Stimulated activated CD4-positive, alpha-beta T cell treated with anti-CD3 and anti-CD28 coated beads, Interleukin-12 subunit alpha, Interleukin-12 subunit beta, amount 100 ng/mL, for 48 hours (primary cell): ENCODE measurements around the gene ABTB2.

Experiments used
- DNase-seq, 3 donors: peaks; one replicate each; pipeline ENCODE4 v3.0.0-alpha.2; 2020; ENCODE audit warnings: low read depth in 2 of 3, low spot score in 1 of 3

The ABTB2 gene

DNA sequence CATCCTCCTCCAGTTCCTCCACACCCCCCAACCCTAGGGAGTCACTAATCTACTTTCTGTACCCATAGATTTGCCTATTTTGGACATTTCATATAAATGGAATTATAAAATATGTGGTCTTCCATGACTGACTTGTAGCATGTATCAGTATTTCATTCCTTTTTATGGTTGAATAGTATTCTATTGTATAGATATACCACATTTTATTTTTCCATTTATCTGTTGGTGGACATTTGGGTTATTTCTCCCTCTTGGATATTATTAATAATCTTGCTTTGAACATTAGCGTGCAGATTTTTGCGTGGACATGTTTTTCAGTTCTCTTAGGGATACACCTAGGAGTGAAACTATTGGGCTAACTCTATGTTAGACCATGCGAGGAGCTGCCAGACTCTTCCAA, 229.0 kb downstream of the ABTB2 start:
- DNase-seq: no peak

DNA sequence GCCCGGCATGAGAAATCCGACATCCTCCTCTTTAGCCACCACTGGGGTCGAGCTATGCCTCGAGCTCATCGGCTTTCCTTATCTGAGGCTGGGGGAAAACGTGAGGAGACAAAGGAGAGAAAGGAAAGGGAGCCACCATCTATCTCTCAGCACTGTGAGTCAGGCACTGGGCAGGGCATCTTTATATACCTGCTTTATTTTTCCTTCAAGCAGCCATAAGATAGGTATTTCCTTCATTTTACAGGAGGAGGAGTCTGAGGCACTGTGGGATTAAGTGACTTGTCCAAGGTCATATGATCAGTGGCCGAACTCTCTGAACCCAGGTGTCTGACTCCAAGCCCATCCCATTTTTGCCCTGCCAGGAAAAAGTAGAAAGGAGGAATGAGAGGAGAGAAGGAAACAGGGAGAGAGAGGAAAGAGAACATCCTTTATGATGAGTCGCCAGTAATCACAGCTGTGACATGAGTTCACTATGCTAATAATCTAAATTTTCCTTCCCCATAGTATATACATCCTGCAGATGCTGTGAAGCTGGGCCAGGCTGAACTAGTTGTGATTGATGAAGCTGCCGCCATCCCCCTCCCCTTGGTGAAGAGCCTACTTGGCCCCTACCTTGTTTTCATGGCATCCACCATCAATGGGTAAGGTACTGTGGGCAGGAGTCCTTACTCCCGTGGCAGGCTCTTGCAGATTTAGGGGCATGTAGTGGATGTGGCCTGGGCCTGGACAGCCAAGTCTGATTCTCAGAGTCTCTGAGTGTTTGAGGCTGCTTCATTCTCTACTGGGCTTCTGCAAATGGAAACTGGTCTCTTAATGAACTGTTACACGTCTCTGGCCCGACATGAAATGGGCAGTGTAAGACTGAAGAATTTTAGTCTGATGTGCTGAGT, 230.6 kb downstream of the ABTB2 start:
- no peak for DNase-seq

DNA sequence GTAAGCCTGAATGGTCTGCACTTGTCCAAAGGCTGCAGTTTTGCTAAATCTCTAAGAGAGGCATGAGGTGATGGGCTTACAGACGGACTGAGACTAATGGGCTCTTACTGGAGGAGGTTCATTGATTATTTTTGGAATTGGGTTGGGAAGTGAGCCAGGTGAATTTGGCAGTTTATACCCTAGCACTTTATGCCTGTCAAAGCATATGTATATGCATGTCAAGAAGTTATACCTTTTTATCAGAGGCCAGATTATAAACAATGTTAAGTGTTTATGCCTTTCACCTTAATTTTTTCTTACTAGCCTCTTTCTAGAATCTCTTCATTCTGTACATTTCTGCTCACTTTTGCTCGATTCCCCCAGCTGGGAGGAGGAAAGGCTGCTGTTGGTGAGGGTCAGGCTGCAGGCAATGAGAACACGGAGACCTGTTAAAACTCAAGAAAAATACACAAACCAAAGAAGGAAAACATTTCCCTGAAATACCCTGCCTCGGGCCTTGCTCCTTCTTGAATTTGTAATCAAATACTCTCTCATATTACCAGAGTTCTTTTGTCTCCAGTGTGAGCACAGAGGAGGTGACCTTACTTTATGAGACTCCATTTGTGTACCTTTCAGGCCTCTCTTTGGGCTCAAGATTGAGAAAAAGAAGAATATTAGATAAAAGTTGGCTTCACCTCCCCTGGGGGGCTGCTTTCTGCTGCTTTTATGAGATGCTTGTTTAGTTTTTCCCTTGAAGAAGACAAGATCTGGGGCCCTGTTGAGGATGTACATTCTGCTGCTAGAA, 232.7 kb downstream of the ABTB2 start:
- no peak for DNase-seq

DNA sequence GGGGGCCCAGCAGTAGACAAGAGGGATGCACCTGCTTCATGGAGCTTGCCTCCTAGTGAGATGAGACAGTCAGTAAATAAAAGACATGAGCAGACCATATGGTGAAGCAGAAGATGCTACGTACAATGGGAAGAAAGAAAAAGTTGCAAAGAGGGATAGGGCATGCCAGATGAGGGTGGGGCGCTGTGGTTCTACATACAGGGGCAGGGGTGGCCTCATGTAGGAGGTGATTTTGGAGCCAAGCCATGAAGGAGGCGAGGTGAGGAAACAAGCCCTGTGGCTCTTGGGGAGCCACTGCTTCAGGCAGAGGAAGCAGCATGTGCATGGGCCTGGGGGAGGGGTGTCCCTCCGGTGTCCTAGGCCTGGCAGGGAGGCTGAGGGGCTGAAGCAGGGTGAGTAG, 237.2 kb downstream of the ABTB2 start:
- DNase-seq: no peak

DNA sequence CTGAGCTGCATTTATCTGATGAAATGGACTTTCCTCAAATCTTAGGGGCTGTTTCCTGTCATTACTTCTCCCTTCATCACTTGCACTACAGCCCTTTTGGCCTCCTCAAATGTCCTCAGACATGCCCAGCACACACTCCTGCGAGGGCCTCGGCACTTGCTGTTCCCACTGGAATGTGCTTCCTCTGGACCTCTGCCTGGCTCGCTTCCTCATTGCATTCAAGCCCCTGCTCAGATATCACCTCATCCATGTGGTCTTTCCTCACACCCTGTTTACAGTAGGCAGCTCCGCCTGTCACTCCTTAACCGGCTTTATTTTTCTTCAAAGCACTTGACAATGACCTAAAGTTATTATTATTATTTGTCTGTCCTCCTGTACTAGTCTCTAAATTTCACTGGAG, 243.3 kb downstream of the ABTB2 start:
- DNase-seq: no peak

DNA sequence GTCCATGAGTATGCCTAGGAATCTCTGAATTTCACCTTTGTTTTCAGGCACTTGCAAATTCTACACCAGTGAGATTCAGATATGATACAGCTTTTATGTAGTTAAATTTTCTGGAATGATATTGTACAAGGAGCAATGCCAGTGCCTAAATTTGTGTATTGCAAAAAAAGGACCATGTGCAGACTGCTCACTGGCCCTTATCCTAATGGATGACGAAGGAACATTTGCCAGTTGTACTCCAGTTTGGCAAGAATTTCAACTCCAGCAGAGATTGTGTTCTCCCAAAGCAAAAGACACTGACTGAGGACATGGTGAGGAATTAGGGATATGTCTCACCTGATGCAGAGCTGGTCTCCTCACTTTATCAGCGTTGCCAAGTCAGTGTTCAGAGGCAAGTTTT, 243.8 kb downstream of the ABTB2 start:
- DNase-seq: no peak

DNA sequence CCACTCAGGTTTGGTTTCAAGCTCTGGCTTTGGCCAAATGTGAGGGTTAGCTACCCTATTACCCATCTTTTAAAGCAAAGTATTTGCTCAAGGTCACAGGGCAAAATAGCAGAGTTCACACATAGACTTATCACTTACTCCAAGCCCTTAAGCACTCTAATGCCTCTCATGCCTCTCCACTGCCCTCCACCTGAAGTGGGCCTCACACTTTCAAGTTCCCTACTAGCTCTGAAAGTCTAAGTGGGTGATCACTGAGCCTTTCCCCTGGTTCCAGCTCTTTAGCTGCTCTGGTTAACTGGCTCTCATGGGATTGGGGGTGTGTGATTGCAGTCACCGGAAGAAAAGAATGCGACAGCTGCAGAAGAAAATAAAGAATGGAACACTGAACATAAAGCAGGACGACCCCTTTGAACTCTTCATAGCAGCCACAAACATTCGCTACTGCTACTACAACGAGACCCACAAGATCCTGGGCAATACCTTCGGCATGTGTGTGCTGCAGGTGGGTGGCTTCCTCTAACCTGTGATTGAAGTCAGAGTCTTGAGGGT, 246.0 kb downstream of the ABTB2 start:
- DNase-seq: no peak

- no peak for DNase-seq
These were observed 251.8 kb downstream of the ABTB2 start for GRCh38 chr11:34105957-34106504.

- DNase-seq: peak; percentile 95 to 96 (median 96)
These were observed 252.5 kb downstream of the ABTB2 start, which contains the start of gene NAT10 for GRCh38 chr11:34105079-34105956. Gene NAT10, plus strand, starts transcription at chr11:34105629. Its CDS starts 2,597 bp downstream, at chr11:34108226.

- DNase-seq: no peak
These were observed 253.1 kb downstream of the ABTB2 start for GRCh38 chr11:34104680-34105078.
